Activated T-cell treated with anti-CD3 and anti-CD28 coated beads, Interleukin-2, amount 50 U/mL, for 1 hour (primary cell): ENCODE data around the gene LCE3B.

Source experiments
- DNase-seq: peaks from one replicate; pipeline ENCODE4 v3.0.0-alpha.2; 2020

The LCE3B gene

DNA sequence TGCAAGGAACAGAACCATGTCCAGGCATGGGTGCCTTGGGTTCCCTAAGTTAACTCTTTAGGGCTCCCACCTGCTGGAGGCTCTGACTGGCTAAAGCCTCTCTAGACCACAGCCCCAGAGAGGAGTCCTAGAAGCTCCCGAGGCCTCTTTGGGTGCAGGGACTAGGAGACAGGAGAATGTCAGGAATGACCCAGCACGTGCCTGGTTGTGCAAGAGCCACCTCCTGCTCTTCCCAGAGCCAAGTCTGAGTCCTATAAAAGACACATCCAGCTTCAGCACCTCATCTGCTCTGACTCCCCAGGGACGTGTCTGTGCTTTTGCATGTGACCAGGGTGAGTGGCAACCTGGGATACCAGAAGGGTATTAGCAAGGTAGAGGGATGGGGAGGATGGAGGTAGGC is 49.5 kb downstream of the LCE3B start, which contains the start of gene LCE2D:
Gene LCE2D (plus strand): TSS at position 283 of the 400 bp plus-strand sequence. CDS start 726 bp downstream, outside the sequence.
- DNase-seq, result no peak
